H1 (cell line): Measurements from ENCODE around the gene EPS8L1.
A peak's percentile ranks its signal among the peaks of the same experiment; 100 is the strongest.

Experiments used
- BRCA1 ChIP-seq: IDR thresholded peaks from 2 replicates; pipeline ENCODE4 v1.6.1; 2012; ENCODE audit warnings: low read depth, low read length, improper control_type of control experiment
- TAF1 ChIP-seq: IDR thresholded peaks from 2 replicates; pipeline ENCODE4 v1.6.1; 2011; ENCODE audit warnings: mild to moderate bottlenecking, low read depth, low read length
- ZNF274 ChIP-seq: IDR thresholded peaks from 2 replicates; pipeline ENCODE4 v1.7.0; 2012; ENCODE audit warnings: low read length, borderline replicate concordance; ENCODE audit errors: extremely low read depth
- TF ChIP-seq, protein P1 (sequence below): IDR thresholded peaks from 2 replicates; pipeline ENCODE4 v1.6.1; 2011; ENCODE audit warnings: low read depth, mild to moderate bottlenecking, low read length; ENCODE audit not compliant: insufficient read depth
- TF ChIP-seq, protein P2 (sequence below): IDR thresholded peaks from 2 replicates; pipeline ENCODE4 v1.6.1; 2012; ENCODE audit warnings: inconsistent platforms
- TF ChIP-seq, protein P3 (sequence below), 3 experiments: IDR thresholded peaks; 1 replicate in 2 of 3; 2 replicates in 1 of 3; pipeline versions ENCODE4 v1.5.1 to v1.6.1; 2011; ENCODE audit warnings: low read length in 3 of 3, mild to moderate bottlenecking in 3 of 3, inconsistent platforms in 2 of 3, low read depth in 1 of 3, moderate library complexity in 1 of 3; ENCODE audit not compliant: insufficient read depth in 1 of 3; ENCODE audit errors: control extremely low read depth in 1 of 3

GRCh38 chr19:55081770-55082019 is 6.0 kb downstream of the EPS8L1 start:
- TF ChIP-seq, protein P1, sequence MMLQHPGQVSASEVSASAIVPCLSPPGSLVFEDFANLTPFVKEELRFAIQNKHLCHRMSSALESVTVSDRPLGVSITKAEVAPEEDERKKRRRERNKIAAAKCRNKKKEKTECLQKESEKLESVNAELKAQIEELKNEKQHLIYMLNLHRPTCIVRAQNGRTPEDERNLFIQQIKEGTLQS, result no peak
- TF ChIP-seq, protein P2, sequence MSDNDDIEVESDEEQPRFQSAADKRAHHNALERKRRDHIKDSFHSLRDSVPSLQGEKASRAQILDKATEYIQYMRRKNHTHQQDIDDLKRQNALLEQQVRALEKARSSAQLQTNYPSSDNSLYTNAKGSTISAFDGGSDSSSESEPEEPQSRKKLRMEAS, result peak; percentile 78
- TF ChIP-seq, protein P3, sequence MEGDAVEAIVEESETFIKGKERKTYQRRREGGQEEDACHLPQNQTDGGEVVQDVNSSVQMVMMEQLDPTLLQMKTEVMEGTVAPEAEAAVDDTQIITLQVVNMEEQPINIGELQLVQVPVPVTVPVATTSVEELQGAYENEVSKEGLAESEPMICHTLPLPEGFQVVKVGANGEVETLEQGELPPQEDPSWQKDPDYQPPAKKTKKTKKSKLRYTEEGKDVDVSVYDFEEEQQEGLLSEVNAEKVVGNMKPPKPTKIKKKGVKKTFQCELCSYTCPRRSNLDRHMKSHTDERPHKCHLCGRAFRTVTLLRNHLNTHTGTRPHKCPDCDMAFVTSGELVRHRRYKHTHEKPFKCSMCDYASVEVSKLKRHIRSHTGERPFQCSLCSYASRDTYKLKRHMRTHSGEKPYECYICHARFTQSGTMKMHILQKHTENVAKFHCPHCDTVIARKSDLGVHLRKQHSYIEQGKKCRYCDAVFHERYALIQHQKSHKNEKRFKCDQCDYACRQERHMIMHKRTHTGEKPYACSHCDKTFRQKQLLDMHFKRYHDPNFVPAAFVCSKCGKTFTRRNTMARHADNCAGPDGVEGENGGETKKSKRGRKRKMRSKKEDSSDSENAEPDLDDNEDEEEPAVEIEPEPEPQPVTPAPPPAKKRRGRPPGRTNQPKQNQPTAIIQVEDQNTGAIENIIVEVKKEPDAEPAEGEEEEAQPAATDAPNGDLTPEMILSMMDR (IDR thresholded peaks at IDR 0.05; ENCODE audit: control extremely low read depth in 1 of 3, insufficient read depth in 1 of 3, low read depth in 1 of 3, low read length in 3 of 3), result no peak
- no peak for TF ChIP-seq BRCA1
- no peak for TF ChIP-seq TAF1
- TF ChIP-seq ZNF274, result no peak
